ENCODE measurements around the gene RSAD2. TPM values are rescaled to one million over a fixed set of nuclear protein-coding genes. Genes with fewer than 3 reads are reported as not detected.

The RSAD2 gene
- total RNA-seq, 1 donor from 2014 or later, result 0.20 TPM

DNA sequence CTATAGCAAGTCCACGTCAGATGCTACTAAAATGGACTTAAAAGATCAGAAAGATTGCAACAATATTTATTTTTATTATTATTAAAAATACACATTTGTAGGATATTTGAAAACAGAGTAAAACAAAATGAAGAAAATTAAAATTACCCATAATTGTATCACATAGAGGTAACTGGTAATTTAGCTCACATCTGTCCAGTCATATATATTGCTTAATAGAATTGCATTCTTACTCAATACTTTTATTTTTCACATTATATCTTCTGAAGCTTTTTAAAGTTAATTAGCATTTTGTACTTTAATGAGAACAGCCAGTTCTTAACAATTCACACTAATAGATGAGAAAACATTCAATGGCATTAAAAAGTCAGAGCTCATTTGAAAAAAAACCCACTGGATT lies 28.1 kb downstream of the RSAD2 start:
- no peak for DNase-seq (ENCODE audit: low read depth)

DNA sequence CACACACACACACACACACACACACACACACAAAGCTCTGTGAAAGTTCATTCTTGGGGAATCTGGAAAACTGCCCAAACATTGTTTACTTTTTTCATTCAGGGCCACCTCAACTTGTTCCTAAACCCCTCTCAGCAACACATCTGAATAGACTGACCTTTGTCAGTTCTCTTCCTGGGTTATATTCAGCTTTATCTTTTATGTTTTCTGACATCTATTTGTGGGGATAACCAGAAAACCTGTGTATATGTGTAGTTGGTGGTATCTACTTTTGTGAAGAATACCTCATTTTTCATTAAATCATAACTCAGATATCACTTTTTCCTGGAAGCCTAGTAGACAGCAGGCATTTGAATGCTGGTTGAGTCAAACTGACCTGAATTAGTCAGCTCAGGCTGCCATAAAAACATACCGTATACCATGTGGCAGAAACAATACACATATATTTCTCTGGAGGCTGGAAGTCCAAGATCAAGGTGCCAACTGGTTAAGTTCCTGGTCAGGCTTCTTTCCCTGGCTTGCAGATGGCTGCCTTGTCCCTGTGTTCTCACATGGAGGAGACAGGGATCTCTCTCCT lies 28.7 kb downstream of the RSAD2 start:
- DNase-seq (ENCODE audit: low read depth), result no peak

DNA sequence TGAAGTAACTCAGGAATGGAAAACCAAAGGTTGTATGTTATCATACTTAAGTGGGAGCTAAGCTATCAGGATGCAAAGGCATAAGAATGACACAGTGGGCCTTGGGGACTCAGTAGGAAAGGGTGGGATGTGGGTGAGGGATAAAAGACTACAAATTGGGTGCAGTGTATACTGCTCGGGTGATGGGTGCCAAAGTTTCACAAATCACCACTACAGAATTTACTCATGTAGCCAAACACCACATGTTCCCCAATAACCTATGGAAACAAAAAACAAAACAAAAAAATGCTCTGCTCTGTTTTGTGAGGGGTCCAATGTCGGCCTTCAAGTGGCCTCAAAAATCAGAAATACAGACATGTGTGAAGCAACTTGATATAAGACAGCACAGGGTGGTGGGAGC lies 30.7 kb downstream of the RSAD2 start:
- no peak for DNase-seq (ENCODE audit: low read depth)

DNA sequence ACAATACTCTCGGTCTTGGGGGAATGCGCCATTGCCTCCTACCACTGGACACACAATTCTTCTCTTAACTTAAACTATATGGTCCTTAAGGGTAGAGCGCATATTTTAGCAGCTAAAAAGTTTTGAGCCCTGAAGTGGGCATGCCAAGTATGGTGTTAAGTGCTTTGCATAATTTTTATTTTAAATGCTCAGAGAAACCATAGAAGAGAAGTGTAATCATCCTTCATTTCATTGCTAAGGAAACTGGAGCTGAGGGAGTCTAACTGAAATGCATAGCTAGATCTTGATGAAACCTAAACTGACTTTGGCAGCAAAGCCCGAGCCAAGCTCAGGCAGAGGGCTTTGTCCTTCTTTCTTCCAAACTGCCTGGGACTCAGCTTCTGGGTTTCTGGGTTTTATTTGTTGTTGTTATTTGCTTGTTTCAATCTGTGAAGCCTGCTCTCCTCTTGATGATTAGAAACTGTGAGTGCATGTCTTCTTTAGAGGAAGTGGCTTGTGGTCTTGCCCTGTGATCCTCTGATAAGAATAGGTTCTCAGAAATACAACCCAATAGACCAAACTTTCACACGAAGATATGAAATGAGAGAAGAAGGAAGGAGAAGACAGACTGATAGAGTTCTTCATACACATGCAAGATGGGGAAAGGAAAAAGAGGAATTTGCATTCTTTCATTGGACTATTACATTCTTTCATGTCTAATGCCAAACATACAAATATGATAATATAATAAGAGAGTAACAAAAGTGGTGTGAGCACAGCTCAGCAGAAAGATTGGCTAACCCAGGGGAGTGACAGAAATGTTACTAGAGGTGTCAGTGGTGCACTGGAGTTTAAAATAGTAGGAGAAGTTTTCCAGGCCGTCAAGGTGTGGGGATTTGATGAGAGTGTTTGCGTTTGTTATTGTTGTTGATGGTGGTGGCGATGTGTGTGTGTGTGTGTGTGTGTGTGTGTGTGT lies 32.1 kb downstream of the RSAD2 start:
- no peak for DNase-seq (ENCODE audit: low read depth)

DNA sequence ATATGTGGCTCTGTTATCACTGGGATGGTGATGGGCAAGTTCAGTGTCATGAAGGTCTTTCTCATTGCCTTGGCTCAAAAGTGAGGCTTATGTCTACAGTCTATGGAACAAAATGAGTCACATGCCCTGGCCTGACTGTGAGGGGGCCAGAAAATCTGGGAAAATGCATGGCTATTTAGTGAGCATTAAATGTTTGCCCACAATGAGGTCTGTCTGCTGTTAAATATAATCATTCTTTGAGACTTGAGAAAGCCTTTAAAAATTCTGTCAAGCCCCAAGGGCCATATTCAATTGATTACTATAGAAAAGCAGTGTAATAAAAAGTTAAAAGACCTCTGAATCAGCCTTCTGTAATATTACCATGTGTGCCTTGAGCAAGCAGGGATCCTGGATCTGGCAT lies 34.1 kb downstream of the RSAD2 start:
- DNase-seq (ENCODE audit: low read depth), result no peak

DNA sequence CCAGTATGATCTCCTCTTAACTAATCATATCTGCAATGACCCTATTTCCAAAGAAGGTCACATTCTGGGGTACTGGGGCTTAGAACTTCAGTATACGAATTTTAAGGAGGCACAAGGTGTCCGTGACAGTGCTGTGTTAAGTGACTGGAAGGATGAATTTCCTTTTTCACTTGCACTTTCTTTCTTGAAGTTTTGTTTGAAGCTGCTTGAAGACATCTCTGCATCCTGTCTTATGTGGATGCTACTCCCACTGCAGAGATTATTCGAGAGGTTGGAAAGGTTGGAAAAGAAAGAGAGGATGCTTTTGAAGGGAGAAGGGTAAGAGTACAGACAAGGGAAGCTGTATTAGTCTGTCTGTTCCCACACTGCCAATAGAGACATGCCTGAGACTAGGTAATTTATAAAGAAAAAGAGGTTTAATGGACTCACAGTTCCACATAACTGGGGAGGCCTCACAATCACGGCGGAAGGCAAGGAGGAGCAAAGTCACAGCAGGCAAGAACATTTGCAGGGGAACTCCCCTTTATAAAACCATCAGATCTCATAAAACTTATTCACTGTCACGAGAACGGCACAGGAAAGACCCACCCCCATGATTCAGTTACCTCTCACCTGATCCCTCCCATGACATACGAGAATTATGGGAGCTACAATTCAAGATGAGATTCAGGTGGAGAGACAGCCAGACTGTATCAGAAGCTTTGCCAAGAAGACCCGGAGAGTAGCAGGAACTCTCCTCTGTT lies 36.0 kb downstream of the RSAD2 start:
- DNase-seq (ENCODE audit: low read depth), result no peak

DNA sequence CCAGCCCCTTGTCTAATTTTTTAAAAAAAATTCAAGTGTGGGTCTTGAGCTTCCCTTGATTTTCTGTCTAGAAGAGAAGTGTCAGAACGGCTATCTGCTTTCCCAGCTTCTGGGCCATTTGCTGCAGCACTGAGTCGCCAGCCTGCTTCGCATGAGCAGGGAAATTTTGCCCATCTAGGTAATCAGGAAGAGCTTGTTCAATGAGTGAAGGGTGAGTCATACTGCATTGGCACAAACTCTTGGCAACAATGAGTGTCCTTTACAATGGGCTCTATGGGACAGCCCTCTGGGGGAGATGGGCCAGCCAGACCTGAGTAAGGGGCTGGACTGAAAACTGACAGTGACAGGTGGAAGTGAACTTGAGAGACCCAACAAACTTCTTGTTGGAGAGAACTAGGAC lies 37.3 kb downstream of the RSAD2 start:
- peak; percentile 78 for DNase-seq (ENCODE audit: low read depth)

DNA sequence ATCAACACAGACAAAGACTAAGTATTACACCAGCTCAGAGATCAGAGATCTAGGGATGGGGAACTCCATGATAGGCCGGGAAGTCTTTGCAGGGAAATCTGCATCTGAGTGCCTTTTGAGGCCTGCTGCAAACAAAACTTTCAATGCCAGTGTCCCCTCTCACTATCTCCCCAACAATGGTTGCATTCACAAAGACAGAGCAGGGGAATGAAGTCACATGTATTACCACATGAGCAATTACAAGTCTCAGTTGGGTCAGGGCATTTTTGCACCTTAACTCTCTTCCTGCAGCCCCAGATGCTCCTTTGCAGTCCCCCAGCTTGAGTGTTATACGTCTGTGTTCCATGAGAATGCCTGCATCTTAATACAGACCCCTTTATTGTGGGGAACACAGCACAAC lies 37.8 kb downstream of the RSAD2 start:
- no peak for DNase-seq (ENCODE audit: low read depth)

DNA sequence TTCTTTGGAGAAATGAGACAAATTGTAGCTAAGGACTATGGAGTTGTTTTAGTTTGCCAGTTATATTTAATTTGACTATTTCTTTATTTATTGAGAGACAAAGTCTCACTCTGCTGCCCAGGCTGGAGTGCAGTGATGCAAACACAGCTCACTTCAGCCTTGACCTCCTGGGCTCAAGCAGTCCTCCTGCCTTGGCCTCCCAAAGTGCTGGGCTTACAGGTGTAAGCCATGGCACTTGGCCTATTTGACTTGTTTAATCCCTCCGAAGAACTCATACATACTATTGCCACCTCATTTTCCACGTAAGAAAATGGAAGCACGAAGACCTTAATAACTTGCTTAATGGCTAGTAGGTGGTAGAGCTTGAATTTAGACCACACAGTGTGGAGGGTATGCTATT lies 38.6 kb downstream of the RSAD2 start:
- DNase-seq (ENCODE audit: low read depth), result no peak

DNA sequence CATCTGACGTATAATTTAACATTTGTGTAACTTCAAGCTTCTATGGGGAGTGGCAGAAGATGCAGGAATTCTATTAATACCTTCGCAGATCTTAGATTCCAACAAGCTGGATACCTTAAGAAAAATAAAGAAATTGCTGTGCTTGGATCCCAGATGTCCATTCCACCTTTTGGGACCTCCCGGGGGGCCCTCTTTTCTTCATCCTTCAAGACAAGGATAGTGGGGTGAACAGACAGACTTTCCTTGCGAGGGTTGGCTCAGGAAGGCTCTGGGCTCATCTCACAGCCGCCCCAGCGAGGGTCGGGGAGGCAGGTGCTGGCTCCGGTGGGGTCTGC lies 39.1 kb downstream of the RSAD2 start:
- no peak for DNase-seq (ENCODE audit: low read depth)

DNA sequence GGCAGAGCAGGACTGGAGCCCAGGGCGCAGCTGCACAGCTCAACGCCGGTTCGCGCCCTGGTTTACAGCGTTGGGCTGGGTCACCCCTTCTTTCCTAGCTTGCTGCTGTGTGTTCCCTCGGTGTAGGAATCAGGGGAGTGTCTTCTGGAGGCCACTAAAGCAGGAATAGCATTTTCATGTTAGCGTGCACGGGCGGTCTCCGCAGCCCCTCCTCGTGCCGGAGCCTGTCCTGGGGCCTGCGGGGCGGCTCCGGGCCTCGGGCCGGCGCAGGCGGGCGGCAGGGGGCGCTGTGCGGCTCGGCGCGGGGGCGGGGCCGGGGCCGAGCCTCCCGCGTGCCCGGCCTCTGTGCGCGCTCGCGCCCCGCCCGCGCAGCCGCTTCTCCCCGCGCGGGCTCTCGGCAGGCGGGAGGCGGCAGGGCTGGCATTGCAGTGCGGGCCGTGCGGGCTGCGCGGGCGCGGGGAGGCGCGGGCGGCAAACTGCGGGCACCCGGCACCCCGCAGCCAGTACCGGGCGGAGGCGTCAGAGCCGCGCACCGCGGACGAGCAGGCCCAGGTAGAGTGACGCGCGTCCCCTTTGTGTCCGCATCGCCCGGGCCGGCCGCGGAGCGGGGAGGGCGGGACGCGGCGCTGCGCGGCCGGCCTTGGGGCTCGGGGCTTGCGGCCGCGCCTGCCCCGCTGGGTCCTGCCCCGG lies 39.6 kb downstream of the RSAD2 start, which contains the start of gene RNF144A:
RNF144A (plus strand) TSS at position 342 of the 690 bp plus-strand sequence. CDS start 79,515 bp downstream, outside the sequence.
- no peak for DNase-seq (ENCODE audit: low read depth)

DNA sequence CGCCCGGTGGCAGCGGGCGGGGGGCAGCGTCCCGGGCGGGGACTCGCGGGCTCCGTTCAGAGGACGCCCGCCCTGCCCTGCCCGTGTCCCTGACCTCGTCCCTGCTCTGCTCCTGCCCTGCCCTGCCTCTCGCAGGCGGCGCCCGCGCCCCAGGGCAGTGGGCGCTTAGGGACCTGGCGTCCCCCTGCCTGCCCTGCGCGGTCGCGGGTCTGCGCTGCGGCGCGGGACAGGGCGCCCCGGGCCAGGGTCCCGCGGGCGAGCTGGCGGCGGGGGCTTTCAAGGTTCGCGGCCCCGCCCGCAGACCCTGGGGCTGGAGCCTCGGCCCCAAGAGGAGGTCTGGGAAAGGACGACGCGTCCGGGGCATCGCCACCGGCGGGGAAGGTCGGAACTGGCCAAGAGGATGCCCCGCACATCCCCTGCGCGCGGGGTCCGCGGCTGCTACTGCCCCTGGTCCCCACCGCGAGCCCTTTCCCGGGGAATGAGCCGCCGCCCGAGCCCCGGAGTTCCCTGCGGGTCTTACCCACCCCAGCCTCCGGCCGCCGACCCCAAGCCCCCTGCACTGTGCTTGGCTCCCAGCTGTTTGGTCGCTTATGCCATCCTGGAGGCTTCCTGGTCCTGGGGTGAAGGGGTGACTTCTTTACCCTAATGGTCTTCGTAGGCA lies 40.3 kb downstream of the RSAD2 start:
- DNase-seq (ENCODE audit: low read depth), result no peak

DNA sequence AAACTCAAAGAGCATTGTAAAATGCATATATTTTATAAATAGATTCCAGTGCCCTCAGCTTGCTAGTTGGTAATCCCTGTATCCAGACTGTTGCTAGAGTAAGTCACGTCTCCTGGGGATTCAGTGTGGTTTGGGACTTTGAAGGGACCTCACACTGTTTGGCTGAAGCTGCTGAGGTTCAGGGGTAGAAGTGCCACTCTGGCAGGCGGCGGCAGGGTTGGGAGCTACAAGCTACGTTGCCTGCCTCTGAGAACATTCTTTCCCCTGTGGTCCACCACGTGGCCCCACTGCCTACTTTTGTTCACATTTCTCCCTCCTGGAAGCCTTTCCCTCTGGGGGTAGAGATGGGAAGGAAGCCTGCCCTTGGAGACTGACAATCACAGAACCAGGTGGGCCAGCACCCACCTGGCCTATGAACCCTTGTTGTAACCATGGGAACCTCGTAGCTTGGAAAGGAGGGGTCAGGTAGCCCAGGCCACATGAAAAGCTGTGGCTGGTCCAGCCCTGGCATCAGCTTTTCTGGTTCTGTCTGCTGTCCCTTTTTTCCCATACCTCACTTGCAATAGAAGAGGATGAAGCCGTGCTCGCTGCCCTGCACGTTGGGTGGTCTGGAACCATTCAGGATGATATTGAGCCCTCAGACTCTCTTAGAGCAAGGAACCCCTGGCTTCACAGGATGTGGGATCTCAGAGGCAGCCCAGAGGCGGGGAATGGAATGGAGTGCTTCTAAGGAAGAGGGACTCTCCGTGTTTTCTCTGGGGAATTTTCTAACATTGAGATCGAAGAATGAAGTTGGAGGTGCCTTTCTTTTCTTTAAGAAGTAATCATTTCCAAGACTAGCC lies 42.5 kb downstream of the RSAD2 start:
- DNase-seq (ENCODE audit: low read depth), result no peak

DNA sequence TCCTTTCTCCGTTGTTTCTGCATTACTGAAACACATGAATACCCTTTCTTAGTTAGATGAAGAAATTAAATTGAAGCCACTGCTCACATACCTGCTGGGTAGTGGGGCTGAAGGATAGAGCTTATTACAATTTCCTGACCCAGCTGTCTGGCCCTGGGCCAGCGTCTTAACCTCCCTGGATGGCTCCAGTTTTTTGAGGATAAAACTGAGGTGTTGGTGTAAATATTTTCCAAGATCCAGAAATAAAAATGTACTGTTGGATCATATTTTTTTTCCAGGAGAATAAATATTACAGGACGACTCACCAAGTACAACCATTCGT lies 43.1 kb downstream of the RSAD2 start:
- DNase-seq (ENCODE audit: low read depth), result peak; percentile 31

DNA sequence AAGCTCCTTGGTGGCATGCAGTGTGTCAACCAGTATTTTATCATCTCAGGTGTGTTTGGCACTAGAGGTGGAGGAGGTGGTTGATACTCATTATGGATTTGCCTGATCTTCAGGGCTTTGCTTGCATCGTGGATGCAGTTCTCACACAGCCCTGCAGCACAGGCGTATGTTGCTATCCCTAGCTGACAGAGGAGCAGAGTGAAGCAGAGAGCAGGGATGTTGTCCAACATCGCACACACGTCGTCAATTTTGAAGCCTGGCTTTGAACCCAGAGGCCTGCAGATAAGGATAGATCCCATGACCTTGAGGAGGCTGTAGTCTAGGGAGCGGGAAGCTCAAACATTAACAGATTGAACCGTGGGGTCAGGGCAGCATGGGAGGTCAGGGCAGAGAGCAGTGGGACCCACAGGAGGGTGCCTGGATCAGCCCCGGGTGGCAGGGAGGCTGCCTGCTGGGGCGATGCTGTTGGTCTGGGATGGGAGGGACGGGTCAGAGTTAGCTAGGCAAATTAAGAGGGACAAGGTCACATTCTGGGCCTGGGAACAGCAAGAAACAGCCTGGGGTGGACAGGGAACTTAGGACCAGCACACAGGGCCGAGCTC lies 43.8 kb downstream of the RSAD2 start:
- no peak for DNase-seq (ENCODE audit: low read depth)

DNA sequence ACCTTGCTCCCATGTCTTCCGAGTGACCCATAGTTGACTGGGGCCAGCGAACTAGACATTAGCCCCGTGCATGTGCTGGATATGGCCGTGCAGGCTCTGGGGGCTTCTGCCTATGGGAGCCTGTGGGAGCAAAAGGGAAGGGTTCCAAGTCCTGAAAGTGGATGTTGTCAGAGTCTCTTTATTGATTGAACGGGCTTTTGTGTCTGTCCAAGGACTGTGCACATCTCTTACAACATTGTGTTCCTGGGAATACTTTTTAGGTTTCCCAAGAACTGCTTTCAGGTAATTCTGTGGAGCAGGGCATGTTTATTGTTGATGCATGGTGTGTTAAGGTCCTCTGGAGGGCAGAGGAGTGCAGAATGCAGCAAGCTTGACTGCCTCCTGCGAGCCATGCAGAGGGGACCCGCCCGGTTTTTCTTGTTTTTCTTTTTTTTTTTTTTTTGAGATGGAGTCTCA lies 44.7 kb downstream of the RSAD2 start:
- DNase-seq (ENCODE audit: low read depth), result peak; percentile 33

DNA sequence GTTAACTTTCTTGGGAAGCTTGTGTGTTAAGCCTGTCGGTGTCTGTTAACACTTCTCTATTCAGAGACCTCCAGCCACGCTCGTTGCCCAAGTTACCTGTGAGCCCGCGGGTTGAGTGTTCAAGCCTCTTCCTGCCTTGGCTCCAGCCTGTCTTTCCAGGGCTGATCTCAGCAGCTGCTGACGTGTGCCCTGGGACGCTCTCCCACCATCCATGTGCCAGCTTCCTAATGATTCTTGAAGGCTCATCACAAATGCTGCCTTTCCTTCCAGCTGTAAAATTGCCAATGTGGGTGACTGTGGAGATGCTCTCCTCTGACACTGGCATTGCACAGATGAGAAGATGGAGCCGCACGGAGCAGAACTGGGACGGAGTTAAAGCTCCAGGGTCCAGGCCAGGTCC lies 45.7 kb downstream of the RSAD2 start:
- no peak for DNase-seq (ENCODE audit: low read depth)

DNA sequence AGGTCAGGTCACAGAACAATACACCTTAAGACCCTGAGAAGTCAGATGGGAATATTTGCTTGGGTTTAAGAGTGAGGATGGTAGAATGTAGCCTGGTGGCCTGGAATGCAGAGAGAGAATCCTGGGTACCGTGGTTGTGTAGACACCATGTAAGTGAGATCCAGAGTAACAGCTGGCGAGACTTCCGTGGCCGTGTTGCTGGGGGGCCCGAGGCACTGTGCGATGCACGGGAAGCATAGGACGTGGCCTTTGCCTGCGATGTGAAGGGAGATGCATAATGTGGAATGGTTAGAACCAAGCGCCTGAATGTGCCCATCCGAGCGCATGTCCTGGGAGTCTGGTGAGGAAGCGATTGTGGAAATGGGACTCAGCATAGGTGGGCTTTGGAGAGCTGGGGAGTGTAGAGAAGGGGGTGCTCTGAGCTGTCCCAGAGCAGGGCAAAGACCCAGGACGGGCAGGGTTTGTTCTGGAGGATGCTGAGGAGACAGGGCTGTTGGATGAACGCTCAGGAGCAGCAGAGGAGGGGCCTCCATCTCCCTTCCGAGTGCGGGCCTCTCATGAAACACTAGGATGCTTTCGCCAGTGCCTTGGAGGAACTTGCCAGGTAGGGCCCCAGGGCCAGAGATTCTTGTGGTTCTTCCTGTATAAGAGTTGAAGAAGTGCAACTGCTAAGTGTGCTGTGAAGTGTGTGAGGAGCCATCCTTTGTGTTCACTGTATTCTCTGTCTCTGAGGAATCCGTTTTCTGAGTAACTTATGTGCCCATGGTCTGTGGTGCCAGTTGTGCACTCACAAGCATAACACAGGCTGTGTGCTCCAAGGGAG lies 46.7 kb downstream of the RSAD2 start:
- DNase-seq (ENCODE audit: low read depth), result no peak

DNA sequence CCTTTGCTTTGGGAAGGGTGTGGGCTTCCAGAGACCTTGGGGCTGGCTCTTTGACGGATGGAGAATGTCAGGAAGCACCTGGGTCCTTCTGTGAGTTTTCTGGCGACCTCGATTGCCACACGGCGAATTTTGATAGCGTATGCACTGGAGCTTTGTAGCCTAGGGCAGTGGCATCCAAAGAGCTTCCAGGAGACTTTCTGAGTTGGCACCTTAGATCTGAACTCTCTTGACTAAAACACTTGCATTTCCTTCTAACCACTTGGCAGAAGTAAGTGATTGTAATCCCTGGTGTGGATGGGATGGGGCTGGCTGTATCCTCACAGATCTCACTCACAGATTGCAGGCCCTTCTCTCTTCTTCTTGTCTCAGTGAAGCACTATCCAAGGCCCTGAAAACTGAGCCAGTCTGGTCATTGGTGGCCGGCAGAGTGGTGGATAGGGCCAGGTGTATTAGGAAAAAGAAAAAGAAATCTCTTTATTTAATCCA lies 47.4 kb downstream of the RSAD2 start:
- DNase-seq (ENCODE audit: low read depth), result no peak

Measured in renal cortical epithelial cell (primary cell).